Fibroblast of lung (primary cell): ENCODE results near the gene NPS.

ENCODE experiments used
- CTCF ChIP-seq, 2 donors: IDR thresholded peaks in 1 of 2; conservative IDR thresholded peaks in 1 of 2; 1 replicate in 1 of 2; 2 replicates in 1 of 2; pipeline ENCODE4 v1.5.1; 2011 to 2012; ENCODE audit warnings: low read length in 2 of 2, control low read depth in 1 of 2, inconsistent platforms in 1 of 2, low read depth in 1 of 2, mild to moderate bottlenecking in 1 of 2
- EZH2 ChIP-seq: IDR thresholded peaks from 2 replicates; pipeline ENCODE4 v1.5.1; 2012; ENCODE audit warnings: low read length, control low read depth, mild to moderate bottlenecking; ENCODE audit errors: missing control alignments

- TF ChIP-seq CTCF (conservative IDR thresholded peaks at IDR 0.05 in 1 of 2, IDR thresholded peaks at IDR 0.05 in 1 of 2; ENCODE audit: low read depth in 1 of 2, low read length in 2 of 2) = peak in 1 of 2 donors; percentile 9
- TF ChIP-seq EZH2 = no peak
Measured at GRCh38 chr10:127563718-127564553, 14.8 kb downstream of the NPS start.
